HepG2 (cell line): ENCODE results near the gene C9orf43. TPM values are rescaled to one million over a fixed set of nuclear protein-coding genes. Genes with fewer than 3 reads are reported as not detected.

Source experiments
- ARNTL ChIP-seq: sonication (generic); formaldehyde crosslinking; IDR thresholded peaks from 2 replicates; pipeline ENCODE4 v1.4.0; 2020; ENCODE audit warnings: mild to moderate bottlenecking, missing genetic modification reagents
- CSRNP1 ChIP-seq: sonication (generic); formaldehyde crosslinking; IDR thresholded peaks from 2 replicates; pipeline ENCODE4 v1.8.1; 2023; ENCODE audit warnings: mild to moderate bottlenecking, missing genetic modification reagents
- EZH2 ChIP-seq: conservative IDR thresholded peaks from 2 replicates; pipeline ENCODE4 v1.6.1; 2012; ENCODE audit warnings: mild to moderate bottlenecking, low read depth, low read length, moderate library complexity
- FOXC1 ChIP-seq: sonication (generic); formaldehyde crosslinking; IDR thresholded peaks from 2 replicates; pipeline ENCODE4 v1.8.0; 2022; ENCODE audit warnings: mild to moderate bottlenecking, missing genetic modification reagents, borderline replicate concordance
- HNRNPLL ChIP-seq: fragments of 200-400 bp; formaldehyde crosslinking; IDR thresholded peaks from 2 replicates; pipeline ENCODE4 v1.6.1; 2017; ENCODE audit warnings: mild to moderate bottlenecking, low read depth, low read length; ENCODE audit not compliant: poor library complexity, severe bottlenecking
- LRRFIP1 ChIP-seq: sonication (generic); formaldehyde crosslinking; conservative IDR thresholded peaks from 2 replicates; pipeline ENCODE4 v1.4.0; 2020; ENCODE audit warnings: missing genetic modification reagents
- PCBP2 ChIP-seq: fragments of 200-400 bp; formaldehyde crosslinking; optimal IDR thresholded peaks from 2 replicates; pipeline ENCODE3; 2018; ENCODE audit warnings: low read length, low read depth; ENCODE audit not compliant: poor library complexity, severe bottlenecking
- RXRA ChIP-seq: sonication (generic); formaldehyde crosslinking; IDR thresholded peaks from 2 replicates; pipeline ENCODE4 v1.5.1; 2020; ENCODE audit warnings: missing genetic modification reagents
- SOX13 ChIP-seq, 3 experiments: fragments of 450-650 bp in 1 of 3; sonication (generic) in 1 of 3; formaldehyde crosslinking in 1 of 3; IDR thresholded peaks in 2 of 3; conservative IDR thresholded peaks in 1 of 3; 2 replicates each; pipeline versions ENCODE4 v1.5.0 to v1.6.1; 2016 to 2020; ENCODE audit warnings: antibody characterized with exemption in 1 of 3, mild to moderate bottlenecking in 1 of 3, missing compliant biosample characterization in 1 of 3, missing genetic modification reagents in 1 of 3, moderate library complexity in 1 of 3
- ZBTB25 ChIP-seq: IDR thresholded peaks from 2 replicates; pipeline ENCODE4 v1.6.1; 2018; ENCODE audit warnings: missing genetic modification reagents
- ZFY ChIP-seq: sonication (generic); formaldehyde crosslinking; IDR thresholded peaks from 2 replicates; pipeline ENCODE4 v1.4.0; 2020; ENCODE audit warnings: missing genetic modification reagents
- ZHX1 ChIP-seq: sonication (generic); formaldehyde crosslinking; IDR thresholded peaks from 2 replicates; pipeline ENCODE4 v1.8.1; 2022; ENCODE audit warnings: low read depth, mild to moderate bottlenecking, missing genetic modification reagents
- ZKSCAN1 ChIP-seq: fragments of 150-350 bp; IDR thresholded peaks from 2 replicates; pipeline ENCODE4 v1.6.1; 2014; ENCODE audit warnings: low read length
- ZNF180 ChIP-seq: sonication (generic); formaldehyde crosslinking; IDR thresholded peaks from 2 replicates; pipeline ENCODE4 v1.4.0; 2020; ENCODE audit warnings: low read depth, missing genetic modification reagents, borderline replicate concordance
- ZNF274 ChIP-seq: sonication (generic); formaldehyde crosslinking; IDR thresholded peaks from 2 replicates; pipeline ENCODE4 v1.5.1; 2020; ENCODE audit warnings: mild to moderate bottlenecking, missing genetic modification reagents
- ZNF562 ChIP-seq: sonication (generic); formaldehyde crosslinking; IDR thresholded peaks from 2 replicates; pipeline ENCODE4 v1.8.0; 2022; ENCODE audit warnings: missing genetic modification reagents, borderline replicate concordance
- ZSCAN29 ChIP-seq: sonication (generic); formaldehyde crosslinking; conservative IDR thresholded peaks from 2 replicates; pipeline ENCODE4 v1.4.0; 2020; ENCODE audit warnings: mild to moderate bottlenecking, missing genetic modification reagents
- polyA plus RNA-seq, 8 experiments: library from polyadenylated mRNA; depleted of rRNA in 3 of 8; stranded (reverse) in 7 of 8; unstranded in 1 of 8; fragments of >200 nt; fragmentation: Illumina TruSeq in 4 of 8; extraction: Trizol in 4 of 8; gene quantifications; 2 replicates each; pipeline versions ENCODE4 v1.2.1 to v1.2.3, GENCODE V29; 2011 to 2016; ENCODE audit warnings: low read depth in 4 of 8, missing spikeins in 1 of 8, mixed read lengths in 1 of 8; ENCODE audit not compliant: insufficient read depth in 1 of 8
- total RNA-seq, 5 experiments: library from RNA; depleted of rRNA; stranded (reverse); fragments of >200 nt; fragmentation: Illumina TruSeq; extraction: Trizol; gene quantifications; 2 replicates each; pipeline ENCODE4 v1.2.3, GENCODE V29; 2016; ENCODE audit warnings: low read depth in 1 of 5
- TF ChIP-seq, protein P1 (sequence below): fragments of 450-650 bp; IDR thresholded peaks from 2 replicates; pipeline ENCODE4 v1.6.1; 2017

The C9orf43 gene
- total and polyA plus RNA-seq, 2 of the 13 experiments (the other 11 are each of a cell fraction or from before 2014, with no cell fraction given), result 0.24 to 0.31 TPM

DNA sequence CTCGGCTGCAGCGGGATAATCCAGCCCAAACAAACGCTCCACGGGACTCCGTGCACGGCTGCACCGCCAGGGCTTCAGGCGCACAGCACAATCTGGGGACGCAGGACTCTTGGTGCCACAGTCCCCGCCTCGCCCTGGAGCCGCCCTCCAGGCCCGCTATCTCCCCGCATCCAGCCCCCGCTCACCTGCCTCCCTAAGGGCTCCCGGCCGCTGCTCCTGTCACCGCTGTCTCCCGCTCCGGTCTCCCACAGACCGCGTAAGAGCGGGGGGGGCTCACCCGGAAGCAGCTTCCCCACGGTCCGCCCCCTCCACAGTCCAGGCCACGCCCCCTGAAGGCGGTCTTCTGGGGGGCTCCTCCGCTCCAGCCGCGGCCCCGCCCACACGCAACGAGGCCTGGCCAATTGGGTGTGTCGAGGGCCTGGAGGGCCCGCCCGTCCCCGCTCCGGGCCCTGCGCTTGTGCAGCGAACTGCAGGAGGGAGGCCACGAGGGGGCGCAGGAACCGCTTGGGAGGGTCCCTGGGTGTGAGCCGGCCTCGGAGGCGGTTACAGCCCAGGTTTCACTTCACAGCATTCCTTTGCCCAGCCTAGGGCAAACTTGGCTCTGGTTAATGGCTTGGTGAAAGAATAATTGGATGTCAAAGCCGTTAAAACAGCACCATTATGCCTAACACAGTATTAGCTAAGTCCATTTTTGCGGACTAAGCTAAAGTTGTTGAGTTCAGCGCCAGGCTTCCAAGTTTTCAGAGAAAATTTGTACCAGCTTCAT, 9.3 kb upstream of the C9orf43 start, which contains the start of gene ALAD (continued):
- TF ChIP-seq SOX13 (IDR thresholded peaks at IDR 0.05) (no peak), SOX13 (CRISPR knock-in tag; conservative IDR thresholded peaks at IDR 0.05 in 1 of 2, IDR thresholded peaks at IDR 0.05 in 1 of 2) (peak in 1 of 2 experiments; percentile 53; a peak in 1 of 4 replicates), CSRNP1 (CRISPR knock-in tag) (peak; percentile 71; the same call in 1 of the 2 replicates), ARNTL (CRISPR knock-in tag) (peak; percentile 68; the same call in 1 of the 2 replicates), ZHX1 (CRISPR knock-in tag) (no peak), ZNF180 (no peak), ZFY (CRISPR knock-in tag) (peak; percentile 65), RXRA (CRISPR knock-in tag) (peak; percentile 82), HNRNPLL (peak; percentile 87), ZKSCAN1 (no peak), LRRFIP1 (CRISPR knock-in tag) (no peak), ZNF562 (CRISPR knock-in tag) (no peak), ZNF274 (no peak; the same call in none of the 2 replicates), EZH2 (no peak), ZBTB25 (CRISPR knock-in tag) (0 out of 2 replicates have a peak, but pooled peaks have one; percentile 24), ZSCAN29 (CRISPR knock-in tag) (peak; percentile 89; the same call in 1 of the 2 replicates), FOXC1 (CRISPR knock-in tag) (peak; percentile 51; the same call in 1 of the 2 replicates), PCBP2 (no peak)
- TF ChIP-seq, protein P1, sequence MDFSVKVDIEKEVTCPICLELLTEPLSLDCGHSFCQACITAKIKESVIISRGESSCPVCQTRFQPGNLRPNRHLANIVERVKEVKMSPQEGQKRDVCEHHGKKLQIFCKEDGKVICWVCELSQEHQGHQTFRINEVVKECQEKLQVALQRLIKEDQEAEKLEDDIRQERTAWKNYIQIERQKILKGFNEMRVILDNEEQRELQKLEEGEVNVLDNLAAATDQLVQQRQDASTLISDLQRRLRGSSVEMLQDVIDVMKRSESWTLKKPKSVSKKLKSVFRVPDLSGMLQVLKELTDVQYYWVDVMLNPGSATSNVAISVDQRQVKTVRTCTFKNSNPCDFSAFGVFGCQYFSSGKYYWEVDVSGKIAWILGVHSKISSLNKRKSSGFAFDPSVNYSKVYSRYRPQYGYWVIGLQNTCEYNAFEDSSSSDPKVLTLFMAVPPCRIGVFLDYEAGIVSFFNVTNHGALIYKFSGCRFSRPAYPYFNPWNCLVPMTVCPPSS, result no peak
